ENCODE measurements around the gene CYB561A3. TPM values are rescaled to one million over a fixed set of nuclear protein-coding genes. Genes with fewer than 3 reads are reported as not detected.

The CYB561A3 gene
- total RNA-seq, 2 donors from 2014 or later: 15.0 to 27.3 TPM

GRCh38 chr11:61372659-61373420, 11.2 kb upstream of the CYB561A3 start:
- peaks cover 0 to 9% of the 10 kb centered on the region in 2 donors for H3K4me1 ChIP-seq
- no peak overlapping the region for H3K4me3 ChIP-seq
- no peaks in the 10 kb centered on the region for H3K27me3 ChIP-seq
- no peak for DNase-seq (ENCODE audit: low spot score)
- H3K36me3 ChIP-seq: peaks cover 19% of the 10 kb centered on the region
- H3K9me3 ChIP-seq: no peaks in the 10 kb centered on the region
- no peak for TF ChIP-seq CTCF (IDR thresholded peaks at IDR 0.05)
- no peak overlapping the region for H3K27ac ChIP-seq

DNA sequence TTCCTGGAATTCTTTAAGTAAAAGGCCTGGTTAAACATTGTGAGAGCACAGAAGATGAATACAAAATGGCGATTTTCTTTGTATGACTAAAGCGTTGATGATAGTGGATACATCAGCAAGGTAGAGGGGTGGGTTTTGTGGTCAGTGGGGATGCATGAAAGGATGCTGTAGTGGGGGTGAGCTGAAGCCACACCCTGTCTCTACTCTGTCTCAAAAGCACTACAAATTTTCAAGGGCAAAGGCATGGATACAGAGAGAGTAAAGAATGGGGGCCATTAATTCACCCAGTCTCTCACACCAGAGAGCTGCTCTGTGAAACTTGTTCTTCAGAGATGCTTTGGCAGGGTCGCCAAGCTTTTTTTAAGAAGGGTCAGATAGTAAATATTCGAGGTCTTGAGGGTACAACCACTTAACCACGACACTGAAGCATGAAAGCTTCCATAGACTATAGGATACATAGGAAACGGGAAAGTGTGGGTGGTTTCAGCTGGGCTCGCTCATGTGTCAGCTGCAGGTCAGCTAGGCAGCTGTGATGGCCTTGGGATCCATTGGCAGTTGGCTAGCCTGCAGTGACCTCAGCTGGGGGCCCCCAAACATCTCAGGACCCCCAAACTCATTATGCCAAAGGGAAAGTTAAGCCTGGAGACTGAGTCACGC, 8.8 kb upstream of the CYB561A3 start:
- H3K4me3 ChIP-seq: no peak overlapping the region
- peaks cover 42% of the 10 kb centered on the region for H3K36me3 ChIP-seq
- no peaks in the 10 kb centered on the region for H3K9me3 ChIP-seq
- DNase-seq (ENCODE audit: low spot score): no peak
- no peak for TF ChIP-seq CTCF (IDR thresholded peaks at IDR 0.05)
- H3K27me3 ChIP-seq: no peaks in the 10 kb centered on the region
- peak overlapping the region in 1 of 2 donors; percentile 2 for H3K27ac ChIP-seq
- peaks cover 0 to 9% of the 10 kb centered on the region in 2 donors for H3K4me1 ChIP-seq

DNA sequence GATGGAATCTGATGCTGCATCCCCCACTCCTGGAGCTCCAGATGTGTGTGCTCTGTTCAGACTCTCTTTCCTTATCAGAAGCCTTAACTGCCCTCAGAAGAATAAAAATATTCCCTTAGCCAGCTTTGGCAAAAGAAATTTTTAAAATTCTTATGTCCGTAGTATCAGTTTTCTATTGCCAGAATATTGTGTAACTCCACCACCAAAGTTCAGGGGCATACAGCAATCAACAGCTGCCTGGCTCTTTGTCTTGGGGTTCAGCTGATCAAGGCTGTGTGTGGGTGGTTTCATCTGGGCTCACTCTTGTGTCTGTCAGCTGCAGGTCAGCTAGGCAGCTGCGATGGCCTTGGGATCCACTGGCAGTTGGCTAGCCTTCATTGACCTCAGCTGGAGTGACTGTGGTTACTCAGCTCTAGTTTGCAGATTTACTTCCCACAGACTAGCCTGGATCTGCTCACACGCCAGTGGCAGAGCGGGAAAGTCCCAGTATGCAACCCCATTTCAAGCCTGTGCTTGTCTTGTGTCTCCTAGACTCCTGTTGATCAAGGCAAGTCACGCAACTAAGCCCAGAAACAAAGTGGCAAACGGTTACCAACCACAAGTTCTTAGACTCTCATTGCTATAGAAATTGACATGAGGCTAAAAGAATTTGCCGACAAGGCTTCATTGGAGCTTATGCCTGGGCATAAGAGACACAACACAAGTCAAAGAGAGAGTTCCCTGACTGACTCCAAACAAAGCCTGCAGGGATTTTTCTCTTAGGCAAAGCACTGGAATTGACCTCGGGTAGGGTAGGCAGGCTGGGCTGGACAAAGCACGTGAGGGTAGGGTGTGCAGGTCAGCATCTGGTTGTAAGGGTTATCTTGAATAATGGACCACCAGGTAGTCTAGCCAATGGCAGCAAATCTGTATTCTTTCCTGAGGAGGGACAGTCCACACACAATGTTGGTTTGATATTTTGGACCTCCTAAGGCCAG, 8.0 kb upstream of the CYB561A3 start:
- Histone ChIP-seq H3K9me3 (no peaks in the 10 kb centered on the region), H3K4me1 (peaks cover 0 to 9% of the 10 kb centered on the region in 2 donors), H3K36me3 (peaks cover 50% of the 10 kb centered on the region), H3K27me3 (no peaks in the 10 kb centered on the region), H3K27ac (peak overlapping the region in 1 of 2 donors; percentile 2), H3K4me3 (no peak overlapping the region)
- DNase-seq (ENCODE audit: low spot score): peak; percentile 66
- no peak for TF ChIP-seq CTCF (IDR thresholded peaks at IDR 0.05)

DNA sequence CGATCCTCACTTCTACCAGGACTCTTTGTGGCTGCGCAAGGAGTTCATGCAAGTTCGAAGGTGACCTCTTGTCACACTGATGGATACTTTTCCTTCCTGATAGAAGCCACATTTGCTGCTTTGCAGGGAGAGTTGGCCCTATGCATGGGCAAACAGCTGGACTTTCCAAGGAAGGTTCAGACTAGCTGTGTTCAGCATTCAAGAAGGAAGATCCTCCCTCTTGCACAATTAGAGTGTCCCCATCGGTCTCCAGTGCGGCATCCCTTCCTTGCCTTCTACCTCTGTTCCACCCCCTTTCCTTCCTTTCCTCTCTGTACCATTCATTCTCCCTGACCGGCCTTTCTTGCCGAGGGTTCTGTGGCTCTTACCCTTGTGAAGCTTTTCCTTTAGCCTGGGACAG, 7.0 kb upstream of the CYB561A3 start:
- DNase-seq (ENCODE audit: low spot score): no peak
- Histone ChIP-seq H3K27me3 (no peaks in the 10 kb centered on the region), H3K4me3 (no peak overlapping the region), H3K27ac (no peak overlapping the region), H3K36me3 (peaks cover 60% of the 10 kb centered on the region), H3K9me3 (no peaks in the 10 kb centered on the region), H3K4me1 (peaks cover 0 to 10% of the 10 kb centered on the region in 2 donors)
- TF ChIP-seq CTCF (IDR thresholded peaks at IDR 0.05): no peak

- H3K27ac ChIP-seq: no peak overlapping the region
- DNase-seq (ENCODE audit: low spot score): no peak
- peaks cover 61% of the 10 kb centered on the region for H3K36me3 ChIP-seq
- H3K9me3 ChIP-seq: no peaks in the 10 kb centered on the region
- TF ChIP-seq CTCF (IDR thresholded peaks at IDR 0.05): no peak
- H3K27me3 ChIP-seq: no peaks in the 10 kb centered on the region
- H3K4me1 ChIP-seq: peaks cover 0 to 21% of the 10 kb centered on the region in 2 donors
- no peak overlapping the region for H3K4me3 ChIP-seq
Observed at GRCh38 chr11:61367406-61367805, 5.7 kb upstream of the CYB561A3 start.
